Measurements from ENCODE around the gene EZH1. TPM values are rescaled to one million over a fixed set of nuclear protein-coding genes. Genes with fewer than 3 reads are reported as not detected.

The EZH1 gene
- total and polyA plus RNA-seq, 10 of the 15 experiments (the other 5 are each of a cell fraction or from before 2014, with no cell fraction given): 6.1 to 43.3 (median 16.8) TPM

DNA sequence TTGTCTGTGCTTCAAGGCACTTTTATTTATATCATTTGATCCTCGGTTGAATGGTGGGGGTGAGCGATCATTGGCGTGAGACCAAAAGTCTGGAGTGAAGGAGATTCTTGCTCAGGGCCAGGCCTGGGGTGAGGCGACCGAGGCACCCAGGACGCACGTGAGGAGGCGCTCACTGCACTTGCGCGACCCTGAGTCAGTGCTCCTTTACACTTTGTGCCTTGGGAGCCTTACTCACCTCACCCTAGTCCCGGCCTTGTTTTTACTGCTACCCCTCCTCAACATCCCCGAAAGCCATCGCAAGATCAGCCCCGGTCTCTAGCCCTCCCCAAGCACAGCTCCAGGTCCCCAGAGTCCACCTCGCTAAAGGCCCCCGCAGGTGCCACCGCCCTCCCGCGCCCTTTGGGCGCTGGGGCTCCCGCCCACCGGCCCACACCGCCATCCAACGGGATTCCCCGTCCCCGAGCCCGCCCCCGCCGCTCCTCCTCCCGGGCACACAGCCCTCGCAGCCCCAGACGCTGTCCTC is 496 bp downstream of the EZH1 start:
- no peaks in the 10 kb centered on the region for H3K9me3 ChIP-seq (replicated peaks; ENCODE audit: control insufficient read depth, insufficient read depth, low read length)
- peak overlapping the region; percentile 60 for H3K27ac ChIP-seq (ENCODE audit: control insufficient read depth, insufficient read depth)
- peak overlapping the region; percentile 88 for H3K4me2 ChIP-seq (ENCODE audit: control insufficient read depth, insufficient read depth)
- peak overlapping the region; percentile 63 for H3K4me3 ChIP-seq
- ChIA-PET RAD21 (ENCODE audit: unreplicated experiment) (interaction anchor here (1.2 to 2.2 kb wide), 3 partner anchors 9 to 254 kb away, joined by 3 to 7 read pairs (median 5); partner anchors contain the start of gene RPL27), CTCF (interaction anchor here (1.0 to 3.0 kb wide), 3 partner anchors 19 to 195 kb away, joined by 4 to 13 read pairs (median 4); no protein-coding TSS in a partner anchor), POLR2A (interaction anchor here (1.0 kb wide), 1 partner anchor 16 kb away, joined by 3 read pairs; no protein-coding TSS in a partner anchor), SMC1A (ENCODE audit: uncharacterized antibody, unreplicated experiment) (interaction anchor here (1.0 to 1.9 kb wide), 3 partner anchors 19 to 166 kb away, joined by 3 to 7 read pairs (median 6); no protein-coding TSS in a partner anchor)
- H3K9ac ChIP-seq (ENCODE audit: control insufficient read depth, insufficient read depth, low read length): peak overlapping the region; percentile 76
- peak; percentile 86 for FAIRE-seq
- peak; percentile 16 for DNase-seq (ENCODE audit: low read depth, low spot score)
- ATAC-seq: peak; percentile 87
- intact Hi-C loops (cut with micrococcal nuclease; ENCODE audit: unreplicated experiment) (no loop called here), in situ Hi-C loops (cut with MboI) (no loop called here)
- peak overlapping the region; percentile 82 for H2AFZ ChIP-seq (ENCODE audit: control insufficient read depth, low read depth, low read length)
- no peaks in the 10 kb centered on the region for H3K27me3 ChIP-seq (replicated peaks in 1 of 2; ENCODE audit: control insufficient read depth in 2 of 2, insufficient read depth in 2 of 2, low read length in 1 of 2)
- BruUV-seq (replicated peaks): no TSS peak
- peaks cover 15% of the 10 kb centered on the region for H3K79me2 ChIP-seq (ENCODE audit: control insufficient read depth, insufficient read depth, low read length)
- under 1% methylated on average over 15 of the region's 32 CpGs for whole genome bisulfite sequencing (ENCODE audit: insufficient coverage, insufficient replicate concordance, low lambda C conversion rate, missing lambda C conversion rate)
- peaks cover 8% of the 10 kb centered on the region; the same call in 1 of the 2 replicates for H3K4me1 ChIP-seq (ENCODE audit: control insufficient read depth, insufficient read depth, low read length)
- no peaks in the 10 kb centered on the region for H4K20me1 ChIP-seq (ENCODE audit: control insufficient read depth, insufficient read depth)
- no peaks in the 10 kb centered on the region for H3K36me3 ChIP-seq (ENCODE audit: control insufficient read depth in 2 of 2, insufficient read depth in 2 of 2, low read length in 1 of 2)
- TF ChIP-seq CREM (IDR thresholded peaks at IDR 0.05; ENCODE audit: low read depth): 0 out of 2 replicates have a peak, but pooled peaks have one; percentile 14
- TF ChIP-seq, protein P1, sequence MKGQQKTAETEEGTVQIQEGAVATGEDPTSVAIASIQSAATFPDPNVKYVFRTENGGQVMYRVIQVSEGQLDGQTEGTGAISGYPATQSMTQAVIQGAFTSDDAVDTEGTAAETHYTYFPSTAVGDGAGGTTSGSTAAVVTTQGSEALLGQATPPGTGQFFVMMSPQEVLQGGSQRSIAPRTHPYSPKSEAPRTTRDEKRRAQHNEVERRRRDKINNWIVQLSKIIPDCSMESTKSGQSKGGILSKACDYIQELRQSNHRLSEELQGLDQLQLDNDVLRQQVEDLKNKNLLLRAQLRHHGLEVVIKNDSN (IDR thresholded peaks at IDR 0.05; ENCODE audit: borderline replicate concordance, extremely low read length, insufficient read depth, low read depth, low read length): peak; percentile 35
- TF ChIP-seq CBX5 (IDR thresholded peaks at IDR 0.05; ENCODE audit: low read depth): no peak
- 0 out of 2 replicates have a peak, but pooled peaks have one; percentile 18 for TF ChIP-seq NR2F1 (conservative IDR thresholded peaks at IDR 0.05)
- TF ChIP-seq MYC (IDR thresholded peaks at IDR 0.05; ENCODE audit: insufficient read depth, insufficient read length, insufficient replicate concordance, low read length, severe bottlenecking): no peak
- peak; percentile 33; the same call in 1 of the 2 replicates for TF ChIP-seq NRF1 (conservative IDR thresholded peaks at IDR 0.05; ENCODE audit: low read depth, low read length)
- TF ChIP-seq EGR1 (IDR thresholded peaks at IDR 0.05; ENCODE audit: borderline replicate concordance in 1 of 2, low read depth in 2 of 2, low read length in 2 of 2): peak in 1 of 2 experiments; percentile 68; a peak in 1 of 3 replicates
- TF ChIP-seq, protein P2, sequence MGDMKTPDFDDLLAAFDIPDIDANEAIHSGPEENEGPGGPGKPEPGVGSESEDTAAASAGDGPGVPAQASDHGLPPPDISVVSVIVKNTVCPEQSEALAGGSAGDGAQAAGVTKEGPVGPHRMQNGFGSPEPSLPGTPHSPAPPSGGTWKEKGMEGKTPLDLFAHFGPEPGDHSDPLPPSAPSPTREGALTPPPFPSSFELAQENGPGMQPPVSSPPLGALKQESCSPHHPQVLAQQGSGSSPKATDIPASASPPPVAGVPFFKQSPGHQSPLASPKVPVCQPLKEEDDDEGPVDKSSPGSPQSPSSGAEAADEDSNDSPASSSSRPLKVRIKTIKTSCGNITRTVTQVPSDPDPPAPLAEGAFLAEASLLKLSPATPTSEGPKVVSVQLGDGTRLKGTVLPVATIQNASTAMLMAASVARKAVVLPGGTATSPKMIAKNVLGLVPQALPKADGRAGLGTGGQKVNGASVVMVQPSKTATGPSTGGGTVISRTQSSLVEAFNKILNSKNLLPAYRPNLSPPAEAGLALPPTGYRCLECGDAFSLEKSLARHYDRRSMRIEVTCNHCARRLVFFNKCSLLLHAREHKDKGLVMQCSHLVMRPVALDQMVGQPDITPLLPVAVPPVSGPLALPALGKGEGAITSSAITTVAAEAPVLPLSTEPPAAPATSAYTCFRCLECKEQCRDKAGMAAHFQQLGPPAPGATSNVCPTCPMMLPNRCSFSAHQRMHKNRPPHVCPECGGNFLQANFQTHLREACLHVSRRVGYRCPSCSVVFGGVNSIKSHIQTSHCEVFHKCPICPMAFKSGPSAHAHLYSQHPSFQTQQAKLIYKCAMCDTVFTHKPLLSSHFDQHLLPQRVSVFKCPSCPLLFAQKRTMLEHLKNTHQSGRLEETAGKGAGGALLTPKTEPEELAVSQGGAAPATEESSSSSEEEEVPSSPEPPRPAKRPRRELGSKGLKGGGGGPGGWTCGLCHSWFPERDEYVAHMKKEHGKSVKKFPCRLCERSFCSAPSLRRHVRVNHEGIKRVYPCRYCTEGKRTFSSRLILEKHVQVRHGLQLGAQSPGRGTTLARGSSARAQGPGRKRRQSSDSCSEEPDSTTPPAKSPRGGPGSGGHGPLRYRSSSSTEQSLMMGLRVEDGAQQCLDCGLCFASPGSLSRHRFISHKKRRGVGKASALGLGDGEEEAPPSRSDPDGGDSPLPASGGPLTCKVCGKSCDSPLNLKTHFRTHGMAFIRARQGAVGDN (IDR thresholded peaks at IDR 0.05): 0 out of 2 replicates have a peak, but pooled peaks have one; percentile 11
- TF ChIP-seq BHLHE40 (IDR thresholded peaks at IDR 0.05; ENCODE audit: borderline replicate concordance in 1 of 2, low read depth in 2 of 2, low read length in 1 of 2): peak; percentile 97 to 98
- TF ChIP-seq SIN3A (IDR thresholded peaks at IDR 0.05; ENCODE audit: low read depth, low read length): peak; percentile 56; the same call in 1 of the 2 replicates
- no peak for TF ChIP-seq KDM1A (IDR thresholded peaks at IDR 0.05; ENCODE audit: borderline replicate concordance)
- TF ChIP-seq, protein P3, sequence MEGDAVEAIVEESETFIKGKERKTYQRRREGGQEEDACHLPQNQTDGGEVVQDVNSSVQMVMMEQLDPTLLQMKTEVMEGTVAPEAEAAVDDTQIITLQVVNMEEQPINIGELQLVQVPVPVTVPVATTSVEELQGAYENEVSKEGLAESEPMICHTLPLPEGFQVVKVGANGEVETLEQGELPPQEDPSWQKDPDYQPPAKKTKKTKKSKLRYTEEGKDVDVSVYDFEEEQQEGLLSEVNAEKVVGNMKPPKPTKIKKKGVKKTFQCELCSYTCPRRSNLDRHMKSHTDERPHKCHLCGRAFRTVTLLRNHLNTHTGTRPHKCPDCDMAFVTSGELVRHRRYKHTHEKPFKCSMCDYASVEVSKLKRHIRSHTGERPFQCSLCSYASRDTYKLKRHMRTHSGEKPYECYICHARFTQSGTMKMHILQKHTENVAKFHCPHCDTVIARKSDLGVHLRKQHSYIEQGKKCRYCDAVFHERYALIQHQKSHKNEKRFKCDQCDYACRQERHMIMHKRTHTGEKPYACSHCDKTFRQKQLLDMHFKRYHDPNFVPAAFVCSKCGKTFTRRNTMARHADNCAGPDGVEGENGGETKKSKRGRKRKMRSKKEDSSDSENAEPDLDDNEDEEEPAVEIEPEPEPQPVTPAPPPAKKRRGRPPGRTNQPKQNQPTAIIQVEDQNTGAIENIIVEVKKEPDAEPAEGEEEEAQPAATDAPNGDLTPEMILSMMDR (IDR thresholded peaks at IDR 0.05 in 2 of 3, conservative IDR thresholded peaks at IDR 0.05 in 1 of 3; ENCODE audit: control insufficient read depth in 2 of 3, extremely low read depth in 1 of 3, insufficient read depth in 1 of 3, low read depth in 3 of 3, low read length in 3 of 3): peak in 1 of 3 experiments; percentile 20; a peak in 1 of 6 replicates
- TF ChIP-seq, protein P4, sequence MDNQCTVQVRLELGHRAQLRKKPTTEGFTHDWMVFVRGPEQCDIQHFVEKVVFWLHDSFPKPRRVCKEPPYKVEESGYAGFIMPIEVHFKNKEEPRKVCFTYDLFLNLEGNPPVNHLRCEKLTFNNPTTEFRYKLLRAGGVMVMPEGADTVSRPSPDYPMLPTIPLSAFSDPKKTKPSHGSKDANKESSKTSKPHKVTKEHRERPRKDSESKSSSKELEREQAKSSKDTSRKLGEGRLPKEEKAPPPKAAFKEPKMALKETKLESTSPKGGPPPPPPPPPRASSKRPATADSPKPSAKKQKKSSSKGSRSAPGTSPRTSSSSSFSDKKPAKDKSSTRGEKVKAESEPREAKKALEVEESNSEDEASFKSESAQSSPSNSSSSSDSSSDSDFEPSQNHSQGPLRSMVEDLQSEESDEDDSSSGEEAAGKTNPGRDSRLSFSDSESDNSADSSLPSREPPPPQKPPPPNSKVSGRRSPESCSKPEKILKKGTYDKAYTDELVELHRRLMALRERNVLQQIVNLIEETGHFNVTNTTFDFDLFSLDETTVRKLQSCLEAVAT (IDR thresholded peaks at IDR 0.05): no peak

Measured in GM12878 (cell line).